ENCODE measurements around the gene ATP6V1G3.

- TF ChIP-seq, protein P1, sequence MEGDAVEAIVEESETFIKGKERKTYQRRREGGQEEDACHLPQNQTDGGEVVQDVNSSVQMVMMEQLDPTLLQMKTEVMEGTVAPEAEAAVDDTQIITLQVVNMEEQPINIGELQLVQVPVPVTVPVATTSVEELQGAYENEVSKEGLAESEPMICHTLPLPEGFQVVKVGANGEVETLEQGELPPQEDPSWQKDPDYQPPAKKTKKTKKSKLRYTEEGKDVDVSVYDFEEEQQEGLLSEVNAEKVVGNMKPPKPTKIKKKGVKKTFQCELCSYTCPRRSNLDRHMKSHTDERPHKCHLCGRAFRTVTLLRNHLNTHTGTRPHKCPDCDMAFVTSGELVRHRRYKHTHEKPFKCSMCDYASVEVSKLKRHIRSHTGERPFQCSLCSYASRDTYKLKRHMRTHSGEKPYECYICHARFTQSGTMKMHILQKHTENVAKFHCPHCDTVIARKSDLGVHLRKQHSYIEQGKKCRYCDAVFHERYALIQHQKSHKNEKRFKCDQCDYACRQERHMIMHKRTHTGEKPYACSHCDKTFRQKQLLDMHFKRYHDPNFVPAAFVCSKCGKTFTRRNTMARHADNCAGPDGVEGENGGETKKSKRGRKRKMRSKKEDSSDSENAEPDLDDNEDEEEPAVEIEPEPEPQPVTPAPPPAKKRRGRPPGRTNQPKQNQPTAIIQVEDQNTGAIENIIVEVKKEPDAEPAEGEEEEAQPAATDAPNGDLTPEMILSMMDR (IDR thresholded peaks at IDR 0.05; ENCODE audit: low read length) = no peak
- no peak for TF ChIP-seq EZH2 (IDR thresholded peaks at IDR 0.05; ENCODE audit: borderline replicate concordance, low read length)
These were observed 33.8 kb upstream of the ATP6V1G3 start for GRCh38 chr1:198574325-198574724.
